Femur (tissue), 1 donor: Measurements from ENCODE around the gene SLC9A9.
A peak's percentile ranks its signal among the peaks of the same experiment; 100 is the strongest.

Experiments
- DNase-seq: peaks from one replicate; pipeline ENCODE4 v3.0.0-alpha.2; 2017

SLC9A9 gene

GRCh38 chr3:143676747-143677146, 171.5 kb downstream of the SLC9A9 start:
- DNase-seq = no peak

- DNase-seq = no peak
Measured at GRCh38 chr3:143676021-143676420, 172.2 kb downstream of the SLC9A9 start.

DNA sequence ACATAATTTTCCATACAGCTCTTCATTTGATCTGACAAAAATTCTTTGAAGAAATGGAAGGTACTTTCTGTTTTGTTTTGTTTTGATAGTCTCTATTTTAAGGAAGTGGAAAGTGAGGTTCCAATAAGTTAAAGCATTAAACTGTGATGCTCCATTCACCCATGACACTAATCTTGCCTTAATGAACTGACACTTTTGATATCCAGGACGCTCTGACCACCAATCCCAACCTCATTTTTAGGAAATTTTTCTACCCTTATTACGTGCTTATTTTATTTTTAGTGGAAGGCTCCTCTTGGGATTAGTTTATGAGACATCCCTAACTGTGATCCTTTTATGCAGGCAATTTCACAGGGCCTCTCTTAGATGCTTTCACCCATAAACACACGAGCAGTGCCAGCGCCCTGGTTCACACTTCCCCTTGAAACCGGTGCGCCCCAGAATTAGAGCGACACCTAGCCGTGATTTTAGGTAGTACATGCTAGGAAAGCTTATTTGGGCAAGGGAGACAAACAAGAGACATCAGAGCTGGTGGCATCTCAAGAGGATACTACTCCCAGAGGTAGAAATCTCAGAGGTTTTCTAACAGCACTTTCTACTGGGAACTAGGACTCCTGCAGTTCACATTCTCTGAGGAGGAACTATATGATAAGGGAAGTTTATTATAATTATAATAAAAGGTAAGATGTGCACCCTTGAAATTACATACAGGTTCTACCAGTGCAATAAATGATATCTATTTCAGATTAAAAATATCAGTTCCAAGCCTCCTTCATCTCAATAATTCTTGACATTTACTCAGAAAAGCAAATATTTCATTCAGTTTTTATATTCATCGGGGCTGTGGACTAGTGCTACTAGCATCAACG, 173.9 kb downstream of the SLC9A9 start:
- DNase-seq = peak; percentile 81

- DNase-seq = no peak
Measured at GRCh38 chr3:143672396-143673165, 175.7 kb downstream of the SLC9A9 start.

DNA sequence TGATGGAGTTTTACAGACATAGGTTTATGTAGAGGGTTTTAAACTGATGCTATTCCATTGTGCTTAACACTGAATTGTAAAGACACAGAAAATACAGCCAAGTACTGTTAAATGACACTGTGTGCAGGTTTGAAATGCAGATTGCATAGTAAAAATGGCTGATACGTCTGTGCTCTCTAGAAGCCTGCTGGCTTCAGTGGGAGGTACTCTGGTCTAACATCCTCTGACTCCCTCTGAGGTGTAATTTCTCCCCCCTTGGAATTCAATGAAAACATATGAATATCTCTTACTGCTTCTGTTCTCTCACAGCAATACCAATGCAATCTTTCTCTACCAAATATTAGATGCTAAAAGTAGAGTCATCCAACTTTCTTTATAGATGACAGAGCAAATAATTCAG, 176.6 kb downstream of the SLC9A9 start:
- DNase-seq = no peak

- DNase-seq = peak; percentile 28
Measured at GRCh38 chr3:143668924-143669790, 179.1 kb downstream of the SLC9A9 start.

DNA sequence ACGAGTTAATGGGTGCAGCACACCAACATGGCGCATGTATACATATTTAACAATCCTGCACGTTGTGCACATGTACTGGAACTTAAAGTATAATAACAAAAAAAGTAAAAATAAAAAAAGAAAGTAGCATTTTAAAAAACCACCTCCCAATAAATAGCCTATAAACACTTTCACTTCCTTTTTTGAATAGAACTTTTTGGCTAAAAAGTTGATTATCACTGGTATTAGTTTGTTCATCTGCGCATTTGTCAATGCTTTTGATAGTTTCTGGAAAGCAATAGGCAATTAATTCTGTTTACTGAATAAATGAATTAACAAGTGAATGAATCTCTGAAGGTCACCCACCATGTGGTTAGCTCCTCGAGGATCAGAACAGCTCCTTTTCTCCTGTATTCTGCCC, 179.9 kb downstream of the SLC9A9 start:
- no peak for DNase-seq

- DNase-seq = no peak
Measured at GRCh38 chr3:143661677-143662076, 186.6 kb downstream of the SLC9A9 start.

DNA sequence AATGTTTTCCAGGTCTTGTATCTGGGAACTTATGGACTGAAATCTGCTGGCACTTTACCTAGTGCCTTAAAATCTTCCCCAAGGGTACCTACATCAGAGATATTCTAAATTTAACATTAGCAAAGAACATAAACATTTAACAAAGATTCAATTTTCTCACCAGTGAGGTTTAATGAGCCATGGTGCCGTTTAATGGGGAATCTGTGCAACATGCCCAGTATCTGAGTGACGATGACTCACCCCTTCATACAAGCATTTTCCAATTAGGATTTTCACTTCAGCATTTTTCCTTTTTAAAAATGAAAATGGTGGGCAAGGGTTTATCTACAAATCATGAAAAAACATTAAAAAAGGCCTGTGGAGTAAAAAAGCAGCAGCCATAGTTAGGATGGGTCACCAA, 189.4 kb downstream of the SLC9A9 start:
- no peak for DNase-seq

DNA sequence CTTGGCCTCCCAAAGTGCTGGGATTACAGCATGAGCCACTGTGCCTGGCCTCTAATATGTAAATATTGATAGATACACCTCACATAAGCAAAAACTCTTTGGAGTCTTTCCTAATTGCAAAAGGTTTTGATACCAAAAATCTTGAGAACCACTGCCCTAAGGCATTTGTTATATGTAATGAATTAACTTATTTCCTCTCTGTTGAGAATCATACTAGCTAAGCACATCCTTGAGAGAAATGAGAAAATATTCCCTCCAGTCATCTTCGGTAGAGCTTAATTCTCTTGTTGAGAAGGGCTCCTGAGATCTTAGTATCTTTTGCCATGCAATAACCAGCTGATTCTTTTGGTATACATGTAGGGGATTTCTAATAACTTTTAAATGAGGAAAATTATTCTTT, 190.2 kb downstream of the SLC9A9 start:
- no peak for DNase-seq

DNA sequence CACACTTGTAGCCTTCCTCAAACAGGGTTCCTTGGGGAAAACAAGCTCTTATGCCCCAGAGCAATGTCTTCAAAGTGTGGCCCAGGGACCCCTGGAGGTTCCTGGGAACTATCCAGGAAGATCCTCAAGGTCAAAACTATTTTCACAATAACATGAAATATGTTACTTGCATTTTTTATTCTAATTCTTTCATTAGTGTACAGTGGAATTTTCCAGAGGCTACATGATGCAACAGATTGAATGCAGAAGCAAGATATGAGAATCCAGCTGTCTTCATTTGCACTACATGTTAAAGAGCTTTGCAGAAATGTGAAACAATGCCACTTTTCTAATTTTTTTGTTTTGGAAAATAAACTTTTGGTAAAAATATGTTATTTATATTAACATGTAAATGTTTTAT, 190.9 kb downstream of the SLC9A9 start:
- no peak for DNase-seq

GRCh38 chr3:143654906-143655305, 193.4 kb downstream of the SLC9A9 start:
- no peak for DNase-seq

DNA sequence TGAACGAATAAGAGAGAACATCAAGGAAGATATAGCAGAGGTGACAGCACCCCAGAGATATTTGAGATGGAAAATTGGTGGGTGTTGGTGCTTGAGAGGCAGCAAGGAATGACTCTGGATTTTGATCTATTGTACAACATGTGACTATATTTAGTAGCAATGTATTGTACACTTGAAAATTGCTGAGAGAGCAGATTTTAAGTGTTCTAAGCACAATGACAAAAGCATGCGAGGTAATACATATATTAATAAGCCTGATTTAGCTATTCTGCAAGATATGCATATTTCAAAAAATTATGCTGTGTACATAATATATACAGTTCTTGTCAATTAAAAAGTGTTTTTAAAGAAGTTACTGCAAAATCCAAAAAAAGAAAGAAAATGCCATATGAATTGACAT, 194.3 kb downstream of the SLC9A9 start:
- no peak for DNase-seq

DNA sequence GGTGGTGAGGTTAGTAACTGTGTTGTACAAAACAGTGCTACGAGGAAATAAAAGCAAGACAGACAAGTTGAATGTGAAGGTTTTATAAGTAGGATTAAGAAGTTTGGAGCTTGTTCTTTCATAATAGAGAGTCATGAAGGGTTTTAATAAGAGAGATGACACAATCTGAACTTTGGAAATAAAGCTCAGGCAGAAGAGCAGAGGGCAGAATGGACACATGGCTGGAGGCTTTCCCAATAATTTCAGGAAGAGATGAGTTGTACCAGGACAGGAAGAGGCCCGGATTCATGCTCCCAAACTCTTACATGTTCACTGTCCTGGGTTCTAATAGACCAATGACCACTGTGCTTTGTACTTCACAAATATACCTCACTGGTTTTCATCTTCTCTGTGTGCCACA, 194.8 kb downstream of the SLC9A9 start:
- no peak for DNase-seq

GRCh38 chr3:143652118-143652517, 196.2 kb downstream of the SLC9A9 start:
- DNase-seq = no peak

DNA sequence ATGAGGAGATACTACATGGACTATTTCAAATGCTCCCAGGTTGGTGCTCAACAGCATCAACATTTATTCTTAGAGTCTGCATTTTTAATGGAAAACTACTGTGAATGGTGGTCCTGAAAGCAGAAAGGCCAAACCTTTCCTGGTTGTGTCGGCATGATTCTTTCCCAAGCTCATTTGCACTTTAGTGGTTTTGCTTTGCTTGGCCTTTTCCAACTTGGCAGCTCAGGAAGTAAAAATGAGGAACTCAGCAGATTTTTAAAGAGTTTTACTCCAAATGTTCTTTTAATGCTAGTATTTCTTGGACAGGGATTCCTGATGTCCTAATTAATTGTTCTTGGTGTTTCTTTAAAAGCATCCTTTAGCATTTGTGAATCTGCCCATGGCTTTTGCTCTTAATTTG, 197.4 kb downstream of the SLC9A9 start:
- DNase-seq = no peak

- DNase-seq = no peak
Measured at GRCh38 chr3:143650120-143650519, 198.1 kb downstream of the SLC9A9 start.

GRCh38 chr3:143648708-143649107, 199.6 kb downstream of the SLC9A9 start:
- DNase-seq = no peak

DNA sequence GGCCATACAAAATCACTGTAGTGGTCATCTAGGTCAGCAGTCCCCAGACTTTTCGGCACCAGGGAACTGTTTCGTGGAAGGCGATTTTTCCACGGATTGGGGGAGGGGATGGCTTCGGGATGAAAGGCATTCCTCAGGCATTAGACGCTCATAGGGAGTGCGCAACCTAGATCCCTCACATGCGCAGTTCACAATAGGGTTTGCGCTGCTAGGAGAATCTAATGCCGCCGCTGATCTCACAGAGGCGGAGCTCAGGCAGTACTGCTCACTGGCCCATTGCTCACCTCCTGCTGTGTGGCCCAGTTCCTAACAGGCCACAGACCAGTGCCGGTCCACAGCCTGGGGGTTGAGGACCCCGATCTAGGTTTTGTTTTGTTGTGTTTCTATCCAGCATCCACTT, 200.1 kb downstream of the SLC9A9 start:
- DNase-seq = no peak

DNA sequence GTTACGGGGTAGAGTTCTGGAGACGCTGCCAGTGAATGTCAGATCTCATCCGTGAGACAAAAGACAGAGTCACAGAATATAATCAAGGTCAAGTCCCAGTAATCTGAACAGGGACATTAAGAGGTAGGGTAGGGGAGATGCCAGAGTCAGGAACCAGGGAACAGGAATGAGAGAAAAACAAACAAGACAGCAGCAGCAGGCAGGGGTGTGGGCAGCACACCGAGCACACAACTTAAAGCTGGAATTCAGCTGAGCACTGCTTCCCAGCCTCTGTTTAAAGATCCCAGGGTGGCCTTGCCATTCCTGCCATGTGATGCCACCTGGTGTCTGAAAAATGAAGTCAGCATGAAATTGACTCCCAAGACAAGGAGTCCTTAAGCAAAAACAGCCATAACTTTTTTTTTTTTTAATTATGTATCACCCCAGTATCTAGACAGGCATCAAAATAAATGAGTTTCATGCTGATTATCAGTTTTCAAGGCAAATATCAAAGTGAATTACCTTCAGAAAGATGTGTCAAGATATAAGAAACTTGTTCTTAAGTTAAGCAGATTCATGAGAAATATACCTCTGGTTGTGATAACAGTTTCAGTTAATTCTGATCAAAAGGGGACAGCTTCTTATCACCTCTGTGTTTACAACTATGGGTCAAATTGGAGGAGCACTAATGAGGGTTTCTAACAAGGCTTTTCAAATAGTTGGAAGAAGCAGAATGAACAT, 203.7 kb downstream of the SLC9A9 start:
- DNase-seq = peak; percentile 60

DNA sequence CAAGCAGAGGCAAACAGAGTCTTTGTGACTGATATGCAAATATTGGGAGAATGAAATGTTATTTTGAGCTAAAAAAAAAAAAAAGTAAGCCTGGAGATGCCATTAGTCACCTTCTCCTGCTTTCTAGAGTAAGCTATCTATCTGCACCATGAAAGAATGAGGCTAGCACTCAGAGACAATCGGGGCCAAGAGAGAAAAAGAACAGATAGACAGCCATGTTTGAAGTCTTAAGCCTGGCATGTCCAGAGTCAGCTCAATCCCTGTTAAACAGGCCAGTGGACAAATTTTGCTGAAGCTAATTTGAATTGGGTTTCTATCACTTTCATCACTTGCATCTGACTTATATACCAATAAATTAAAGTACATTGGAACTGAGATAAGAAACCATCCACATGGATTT, 204.4 kb downstream of the SLC9A9 start:
- no peak for DNase-seq

GRCh38 chr3:143640774-143641173, 207.5 kb downstream of the SLC9A9 start:
- DNase-seq = no peak

GRCh38 chr3:143637133-143637532, 211.1 kb downstream of the SLC9A9 start:
- DNase-seq = no peak
